ENCODE data around the gene SORCS1.

DNA sequence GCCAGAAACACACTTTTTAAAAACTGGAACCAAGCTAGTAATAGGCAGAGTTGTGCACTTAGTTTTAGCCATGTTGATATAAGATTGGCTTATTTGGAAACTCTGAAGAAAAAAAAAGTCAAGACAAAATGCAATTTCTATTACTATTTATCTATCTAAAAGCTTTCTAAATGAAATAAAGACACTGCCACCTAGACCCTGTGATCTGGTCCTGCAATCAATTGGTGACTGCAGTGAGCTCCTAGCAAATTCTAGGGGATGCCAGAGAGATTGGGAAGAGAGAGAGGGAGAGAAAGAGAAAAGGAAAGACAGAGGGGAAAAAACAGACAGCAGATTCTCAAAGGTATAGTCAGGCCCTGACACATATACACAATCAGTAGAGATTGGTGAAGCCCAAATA is 25.3 kb downstream of the SORCS1 start:
- TF ChIP-seq, protein P1, sequence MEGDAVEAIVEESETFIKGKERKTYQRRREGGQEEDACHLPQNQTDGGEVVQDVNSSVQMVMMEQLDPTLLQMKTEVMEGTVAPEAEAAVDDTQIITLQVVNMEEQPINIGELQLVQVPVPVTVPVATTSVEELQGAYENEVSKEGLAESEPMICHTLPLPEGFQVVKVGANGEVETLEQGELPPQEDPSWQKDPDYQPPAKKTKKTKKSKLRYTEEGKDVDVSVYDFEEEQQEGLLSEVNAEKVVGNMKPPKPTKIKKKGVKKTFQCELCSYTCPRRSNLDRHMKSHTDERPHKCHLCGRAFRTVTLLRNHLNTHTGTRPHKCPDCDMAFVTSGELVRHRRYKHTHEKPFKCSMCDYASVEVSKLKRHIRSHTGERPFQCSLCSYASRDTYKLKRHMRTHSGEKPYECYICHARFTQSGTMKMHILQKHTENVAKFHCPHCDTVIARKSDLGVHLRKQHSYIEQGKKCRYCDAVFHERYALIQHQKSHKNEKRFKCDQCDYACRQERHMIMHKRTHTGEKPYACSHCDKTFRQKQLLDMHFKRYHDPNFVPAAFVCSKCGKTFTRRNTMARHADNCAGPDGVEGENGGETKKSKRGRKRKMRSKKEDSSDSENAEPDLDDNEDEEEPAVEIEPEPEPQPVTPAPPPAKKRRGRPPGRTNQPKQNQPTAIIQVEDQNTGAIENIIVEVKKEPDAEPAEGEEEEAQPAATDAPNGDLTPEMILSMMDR (IDR thresholded peaks at IDR 0.05; ENCODE audit: insufficient read depth, low read depth, low read length): no peak
- TF ChIP-seq EZH2 (IDR thresholded peaks at IDR 0.05; ENCODE audit: insufficient read depth, low read length): no peak
